GM12878 (cell line): ENCODE results near the gene FYTTD1.

Source experiments
- CREB1 ChIP-seq: IDR thresholded peaks from 2 replicates; pipeline ENCODE4 v1.6.1; 2012; ENCODE audit warnings: low read depth, mild to moderate bottlenecking, inconsistent platforms
- JUND ChIP-seq: IDR thresholded peaks from 2 replicates; pipeline ENCODE4 v1.6.1; 2012; ENCODE audit warnings: low read depth, mild to moderate bottlenecking, low read length, improper control_type of control experiment, moderate library complexity
- POLR2A ChIP-seq: IDR thresholded peaks from 2 replicates; pipeline ENCODE4 v1.6.1; 2011; ENCODE audit warnings: low read depth, mild to moderate bottlenecking, low read length
- REST ChIP-seq: IDR thresholded peaks from 2 replicates; pipeline ENCODE4 v1.6.1; 2012; ENCODE audit warnings: mild to moderate bottlenecking, low read depth, low read length
- ZNF274 ChIP-seq: IDR thresholded peaks from one replicate; pipeline ENCODE4 v1.8.0; 2011; ENCODE audit not compliant: insufficient read length, insufficient read depth
- TF ChIP-seq, protein P1 (sequence below), 3 experiments: IDR thresholded peaks in 2 of 3; conservative IDR thresholded peaks in 1 of 3; 2 replicates each; pipeline ENCODE4 v1.5.1; 2011; ENCODE audit warnings: low read depth in 3 of 3, low read length in 3 of 3, mild to moderate bottlenecking in 3 of 3, control low read depth in 2 of 3, moderate library complexity in 2 of 3, inconsistent platforms in 1 of 3, mixed read lengths in 1 of 3; ENCODE audit not compliant: control insufficient read depth in 2 of 3, insufficient read depth in 1 of 3; ENCODE audit errors: extremely low read depth in 1 of 3
- TF ChIP-seq, protein P2 (sequence below): IDR thresholded peaks from 2 replicates; pipeline ENCODE4 v1.6.1; 2012; ENCODE audit warnings: low read depth, low read length, improper control_type of control experiment

- TF ChIP-seq ZNF274 (no peak), CREB1 (no peak), JUND (no peak), REST (no peak), POLR2A (no peak)
- TF ChIP-seq, protein P1, sequence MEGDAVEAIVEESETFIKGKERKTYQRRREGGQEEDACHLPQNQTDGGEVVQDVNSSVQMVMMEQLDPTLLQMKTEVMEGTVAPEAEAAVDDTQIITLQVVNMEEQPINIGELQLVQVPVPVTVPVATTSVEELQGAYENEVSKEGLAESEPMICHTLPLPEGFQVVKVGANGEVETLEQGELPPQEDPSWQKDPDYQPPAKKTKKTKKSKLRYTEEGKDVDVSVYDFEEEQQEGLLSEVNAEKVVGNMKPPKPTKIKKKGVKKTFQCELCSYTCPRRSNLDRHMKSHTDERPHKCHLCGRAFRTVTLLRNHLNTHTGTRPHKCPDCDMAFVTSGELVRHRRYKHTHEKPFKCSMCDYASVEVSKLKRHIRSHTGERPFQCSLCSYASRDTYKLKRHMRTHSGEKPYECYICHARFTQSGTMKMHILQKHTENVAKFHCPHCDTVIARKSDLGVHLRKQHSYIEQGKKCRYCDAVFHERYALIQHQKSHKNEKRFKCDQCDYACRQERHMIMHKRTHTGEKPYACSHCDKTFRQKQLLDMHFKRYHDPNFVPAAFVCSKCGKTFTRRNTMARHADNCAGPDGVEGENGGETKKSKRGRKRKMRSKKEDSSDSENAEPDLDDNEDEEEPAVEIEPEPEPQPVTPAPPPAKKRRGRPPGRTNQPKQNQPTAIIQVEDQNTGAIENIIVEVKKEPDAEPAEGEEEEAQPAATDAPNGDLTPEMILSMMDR (IDR thresholded peaks at IDR 0.05 in 2 of 3, conservative IDR thresholded peaks at IDR 0.05 in 1 of 3; ENCODE audit: control insufficient read depth in 2 of 3, extremely low read depth in 1 of 3, insufficient read depth in 1 of 3, low read depth in 3 of 3, low read length in 3 of 3), result no peak
- TF ChIP-seq, protein P2, sequence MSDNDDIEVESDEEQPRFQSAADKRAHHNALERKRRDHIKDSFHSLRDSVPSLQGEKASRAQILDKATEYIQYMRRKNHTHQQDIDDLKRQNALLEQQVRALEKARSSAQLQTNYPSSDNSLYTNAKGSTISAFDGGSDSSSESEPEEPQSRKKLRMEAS, result no peak
Measured at GRCh38 chr3:197748597-197749314, 927 bp upstream of the FYTTD1 start.
